ENCODE data around the gene MAGI1.

MAGI1 gene

DNA sequence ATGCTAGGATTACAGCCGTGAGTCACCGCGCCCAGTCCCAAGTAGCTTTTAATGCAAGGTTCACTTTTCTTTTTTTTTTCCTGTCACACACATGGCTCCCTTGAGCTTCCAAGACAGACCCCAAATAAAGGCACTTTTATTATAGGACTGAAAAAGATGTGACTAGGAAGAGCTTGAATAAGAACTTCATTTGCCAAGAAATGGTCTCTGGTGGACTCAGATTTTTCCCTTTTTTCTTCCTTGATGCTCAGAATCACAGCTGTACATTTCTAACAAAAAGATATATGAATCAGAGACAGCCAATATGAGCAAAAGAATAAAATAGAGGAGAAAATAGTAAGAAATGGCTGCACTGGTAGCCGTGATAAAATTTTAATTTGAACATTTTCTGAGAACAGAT, 337.2 kb downstream of the MAGI1 start:
- no peak for DNase-seq

GRCh38 chr3:65689436-65689835, 349.3 kb downstream of the MAGI1 start:
- DNase-seq: no peak

DNA sequence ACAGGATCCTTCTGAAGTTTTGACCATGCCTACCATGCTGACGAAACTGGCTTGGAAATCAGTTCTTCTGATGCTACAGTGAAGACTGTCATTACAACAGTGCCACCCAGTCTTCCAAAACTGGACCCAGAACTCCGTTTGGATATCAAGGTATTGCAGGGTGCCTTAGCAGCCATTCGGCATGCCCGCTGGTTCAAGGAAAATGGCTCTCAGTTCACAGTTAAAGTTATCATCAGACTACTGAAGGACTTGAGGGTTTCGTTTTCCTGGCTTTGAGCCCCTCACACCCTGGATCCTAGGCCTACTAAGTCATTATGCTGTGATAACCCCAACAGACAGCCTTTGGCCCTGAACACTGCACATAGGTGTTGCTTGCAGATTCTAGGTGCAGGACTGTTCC, 351.0 kb downstream of the MAGI1 start:
- DNase-seq: no peak

DNA sequence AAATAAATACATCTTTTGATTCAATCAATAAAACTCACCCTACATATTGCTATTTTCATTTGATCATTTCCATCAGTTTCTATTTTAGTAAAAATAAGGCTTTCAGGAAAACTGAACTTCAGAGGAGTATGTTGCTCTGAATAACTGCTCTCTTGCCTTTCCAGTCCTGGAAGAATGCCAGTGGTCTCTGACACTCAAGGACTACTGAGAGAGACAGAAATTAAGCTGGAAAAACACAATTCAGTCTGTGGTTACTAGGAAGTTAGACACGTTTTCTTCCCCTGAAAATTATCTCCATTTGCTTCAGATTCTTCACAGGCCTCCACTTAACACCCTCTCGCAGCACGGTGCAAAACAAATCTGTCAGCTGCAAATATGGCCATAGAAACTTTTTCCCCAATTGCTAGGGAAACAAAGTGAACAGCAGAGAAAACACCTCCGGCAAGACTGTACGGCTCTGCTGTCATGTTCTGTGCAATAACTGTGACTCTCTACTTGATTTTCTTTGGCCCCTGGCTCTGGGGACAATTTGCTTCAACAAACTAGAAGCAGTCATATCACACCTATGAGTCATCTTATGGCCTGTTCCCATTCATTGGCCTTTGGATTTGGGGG, 353.0 kb downstream of the MAGI1 start:
- DNase-seq: peak; percentile 18

- DNase-seq: no peak
These were observed 360.2 kb downstream of the MAGI1 start for GRCh38 chr3:65678516-65678915.

DNA sequence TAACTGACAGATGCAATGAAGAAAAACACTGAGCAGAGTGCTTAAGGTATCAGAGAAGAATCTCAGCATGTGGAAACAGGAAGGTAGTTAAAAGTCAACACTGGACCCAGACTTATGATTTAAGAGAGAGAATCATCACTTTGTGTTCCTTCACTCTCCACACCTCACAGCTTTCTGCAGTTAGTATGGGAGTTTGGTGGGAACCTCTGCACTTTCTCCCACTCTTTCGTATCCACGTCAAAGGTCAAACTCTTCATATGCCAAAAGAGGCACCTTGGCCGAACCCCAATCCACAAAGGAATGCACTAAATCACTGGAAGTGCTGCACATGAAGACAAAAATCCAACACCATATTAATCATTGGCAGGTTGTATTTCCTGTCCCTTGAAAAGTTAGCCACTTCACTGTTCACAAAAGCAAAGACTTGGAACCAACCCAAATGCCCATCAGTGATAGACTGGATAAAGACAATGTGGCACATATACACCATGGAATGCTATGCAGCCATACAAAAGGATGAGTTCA, 361.2 kb downstream of the MAGI1 start:
- no peak for DNase-seq

- DNase-seq: no peak
These were observed 362.1 kb downstream of the MAGI1 start for GRCh38 chr3:65676580-65676979.

DNA sequence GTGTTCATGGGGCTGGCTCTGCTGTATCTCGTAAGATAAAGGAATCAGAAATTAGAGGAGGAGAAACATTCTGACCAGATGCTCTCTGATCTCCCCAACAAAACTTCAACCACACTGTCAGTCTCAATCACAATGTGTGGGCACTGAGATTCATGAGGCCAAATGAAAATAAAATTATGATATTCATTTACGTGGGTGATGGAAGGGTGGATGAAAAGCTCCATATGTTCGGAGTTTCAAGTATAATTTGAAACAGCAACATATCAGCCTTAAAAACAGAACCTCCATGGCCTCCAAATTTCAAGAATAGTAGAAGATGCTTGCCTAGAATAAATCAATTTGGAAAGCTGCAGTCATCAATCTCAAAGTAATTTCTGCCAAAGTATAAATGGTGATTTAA, 363.7 kb downstream of the MAGI1 start:
- DNase-seq: no peak

GRCh38 chr3:65674226-65674625, 364.5 kb downstream of the MAGI1 start:
- DNase-seq: no peak

DNA sequence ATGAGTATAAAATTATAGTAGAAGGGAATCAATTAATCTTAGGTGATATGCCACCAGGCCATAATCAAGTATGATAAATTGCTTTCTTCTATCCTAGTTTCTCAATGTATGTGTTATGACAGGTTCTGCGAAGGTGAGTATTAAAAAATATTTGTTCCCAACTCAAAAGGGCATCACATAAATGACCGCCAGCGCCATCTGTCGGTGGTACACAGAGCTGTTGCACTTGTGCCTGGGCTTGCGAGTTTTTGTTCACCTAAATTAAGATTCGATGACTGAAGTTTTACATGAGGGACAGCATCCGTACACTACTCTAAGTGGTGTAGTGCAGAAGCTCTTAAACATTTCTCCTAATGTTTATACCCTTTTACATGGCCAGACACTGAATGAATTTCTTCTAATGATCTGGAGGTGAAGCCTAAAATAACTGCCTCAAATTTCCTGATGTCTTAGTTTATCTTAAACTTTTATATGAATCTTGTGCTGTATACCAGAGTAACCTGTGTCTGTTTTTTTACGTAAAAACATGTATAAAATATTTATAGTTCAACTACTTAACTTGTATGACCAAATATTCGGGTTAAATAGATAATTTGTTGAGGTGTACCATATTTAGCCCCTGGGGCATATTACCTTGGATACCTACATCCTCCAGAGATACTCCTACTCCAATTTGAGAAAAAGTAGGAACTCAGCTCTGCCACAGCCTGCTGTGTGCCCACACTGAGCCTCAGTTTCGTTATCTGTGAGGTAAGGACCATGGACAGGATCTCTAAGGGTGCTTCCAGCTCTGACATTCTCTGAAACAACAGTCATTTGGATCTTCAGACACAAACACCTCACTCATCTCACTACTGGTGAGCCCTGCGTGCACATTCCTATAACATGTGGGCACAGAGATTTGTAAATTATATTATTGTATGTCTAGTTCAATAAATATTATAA, 365.6 kb downstream of the MAGI1 start:
- DNase-seq: peak; percentile 47

DNA sequence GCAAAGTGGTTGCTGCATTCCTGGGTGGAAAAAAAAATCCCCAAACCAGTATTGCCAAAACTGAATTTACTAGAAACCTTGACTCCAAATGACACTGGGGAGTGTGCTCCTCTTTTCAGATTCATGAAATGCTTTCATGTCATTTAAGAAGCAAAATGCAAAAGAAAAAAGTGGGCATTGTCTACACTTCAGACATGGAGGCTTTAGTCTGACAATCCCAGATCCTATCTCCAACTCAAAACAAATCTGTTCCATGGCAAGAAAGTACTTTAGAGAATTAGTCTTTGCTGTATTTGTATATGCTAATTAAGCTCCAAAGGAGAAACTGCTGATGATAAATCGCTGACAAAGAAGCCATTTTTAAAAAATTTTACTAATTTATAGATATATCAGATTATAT, 366.7 kb downstream of the MAGI1 start:
- DNase-seq: no peak

- no peak for DNase-seq
These were observed 367.7 kb downstream of the MAGI1 start for GRCh38 chr3:65671004-65671403.

- no peak for DNase-seq
These were observed 369.4 kb downstream of the MAGI1 start for GRCh38 chr3:65669163-65669875.

GRCh38 chr3:65667963-65668362, 370.8 kb downstream of the MAGI1 start:
- no peak for DNase-seq

DNA sequence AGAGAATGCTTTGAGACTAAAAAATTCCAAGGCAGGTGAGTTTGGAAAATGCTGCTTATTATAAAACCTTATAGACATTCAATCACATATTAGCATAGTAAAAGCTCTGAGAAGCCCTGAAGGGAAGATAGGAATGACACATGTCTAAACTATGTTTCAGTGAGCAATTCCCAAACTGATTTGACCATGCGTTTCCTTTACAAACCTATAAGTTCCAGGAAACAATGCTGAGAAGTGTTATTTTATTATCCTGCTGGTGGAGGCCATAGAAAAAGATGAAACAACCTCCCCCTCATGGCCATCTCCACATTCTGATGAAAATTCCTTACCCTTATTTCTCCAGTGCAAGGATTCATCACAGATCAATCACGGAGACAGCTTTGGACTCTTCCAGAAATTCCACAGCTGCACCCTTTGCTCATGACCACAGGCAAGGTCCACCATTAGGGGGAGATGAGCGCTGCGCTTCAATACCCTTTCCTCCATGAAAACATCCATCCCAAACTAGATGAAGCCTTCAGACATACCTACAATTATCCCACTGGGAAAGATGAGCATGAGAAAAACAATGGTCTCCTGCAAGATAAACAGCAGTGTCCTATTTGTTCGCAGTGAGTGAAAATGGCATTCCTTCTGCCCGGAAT, 372.1 kb downstream of the MAGI1 start:
- peak; percentile 72 for DNase-seq

GRCh38 chr3:65665915-65666314, 372.8 kb downstream of the MAGI1 start:
- no peak for DNase-seq

DNA sequence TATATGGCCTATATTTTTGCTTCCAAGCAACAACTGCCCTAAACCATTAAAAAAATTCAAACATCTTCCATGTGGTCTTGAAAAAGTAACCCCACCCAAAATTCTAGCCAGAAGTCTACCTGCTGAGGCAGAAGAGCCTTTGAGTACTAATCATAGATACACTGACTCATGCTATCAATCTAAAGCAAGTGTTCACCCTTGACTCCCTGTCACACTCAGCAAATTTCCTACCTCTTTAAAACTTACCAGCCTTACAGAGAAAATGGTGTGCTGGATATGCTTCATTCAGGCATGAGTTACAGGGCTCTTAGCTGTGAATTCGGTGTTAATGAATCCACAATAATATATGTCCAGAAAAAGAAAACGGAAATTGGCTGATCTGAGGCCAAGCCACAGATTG, 373.8 kb downstream of the MAGI1 start:
- no peak for DNase-seq

DNA sequence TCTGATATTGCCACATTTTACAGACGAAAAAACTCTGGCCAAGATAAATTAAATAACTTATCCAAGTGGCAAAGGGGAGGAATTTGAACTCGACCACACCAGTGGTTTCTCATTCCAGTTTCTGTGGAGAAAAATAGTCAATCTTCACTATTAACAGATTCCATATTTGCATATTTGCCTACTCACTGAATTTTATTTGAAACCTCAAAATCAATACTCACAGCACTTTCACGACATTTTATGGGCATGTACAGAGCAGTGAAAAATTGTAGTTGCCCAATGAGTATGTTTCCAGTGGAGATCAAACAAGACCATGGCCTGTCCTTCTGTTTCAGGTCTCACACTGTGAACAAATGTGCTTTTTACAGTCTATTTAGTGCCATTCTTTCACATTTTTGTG, 374.3 kb downstream of the MAGI1 start:
- DNase-seq: no peak

DNA sequence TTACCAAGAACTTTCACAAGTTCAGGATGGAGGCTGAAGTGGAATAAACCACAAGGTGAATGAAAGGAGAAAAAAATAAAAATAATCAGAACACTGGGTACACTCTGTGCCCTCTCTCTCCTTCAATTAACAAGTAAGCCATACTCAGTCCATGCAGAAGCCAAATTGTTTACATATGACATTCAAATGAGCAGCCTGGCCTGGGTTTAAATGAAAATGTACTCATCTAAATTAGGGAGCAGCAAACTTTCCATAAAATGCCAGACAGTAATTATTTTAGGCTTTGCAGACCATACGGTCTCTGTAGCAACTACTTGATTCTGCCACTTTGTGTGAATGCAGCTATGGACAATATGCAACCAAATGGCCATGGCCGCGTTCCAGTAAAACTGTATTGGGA, 376.6 kb downstream of the MAGI1 start:
- DNase-seq: no peak

GRCh38 chr3:65660000-65660598, 378.6 kb downstream of the MAGI1 start:
- DNase-seq: no peak

- DNase-seq: no peak
These were observed 379.3 kb downstream of the MAGI1 start for GRCh38 chr3:65659396-65659795.

DNA sequence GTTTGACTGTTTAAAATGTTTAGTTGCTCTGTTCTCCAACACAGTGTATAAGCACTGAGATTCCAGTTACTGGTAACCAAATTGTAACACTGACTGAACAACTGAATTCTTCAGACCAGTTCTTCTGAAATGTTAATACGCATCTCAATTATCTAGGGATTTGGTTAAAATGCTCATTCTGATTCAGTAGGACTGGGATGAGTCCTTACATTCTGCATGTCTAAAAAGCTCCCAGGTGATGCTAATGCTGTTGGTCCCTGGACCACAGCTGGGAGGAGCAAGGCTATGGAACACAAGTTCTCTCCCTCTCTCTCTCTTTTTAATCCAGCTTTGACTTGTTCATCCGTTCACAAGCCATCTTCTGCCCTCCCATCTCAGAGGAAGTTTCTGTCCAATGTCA, 380.3 kb downstream of the MAGI1 start:
- DNase-seq: no peak

- DNase-seq: no peak
These were observed 383.7 kb downstream of the MAGI1 start for GRCh38 chr3:65655061-65655460.

All from EL (cell line).